Suppressor macrophage (primary cell): Measurements from ENCODE around the gene RALGPS2.
"Not testable (repeated sequence)": the region's sequence is repeated elsewhere in the genome, so short reads cannot be mapped to it uniquely, and the experiment has no call there.

Source experiments
- DNase-seq, 4 experiments: peaks; one replicate each; pipeline ENCODE4 v3.0.0-alpha.2; 2020 to 2022

The RALGPS2 gene

GRCh38 chr1:178781533-178782330 lies 56.7 kb downstream of the RALGPS2 start:
- DNase-seq = no peak

GRCh38 chr1:178784131-178784536 lies 59.1 kb downstream of the RALGPS2 start:
- DNase-seq = peak in 2 of 4 experiments; percentile 8 to 11

- DNase-seq = no peak
These were observed 67.3 kb downstream of the RALGPS2 start for GRCh38 chr1:178792394-178792793.

- peak in 2 of 4 experiments; percentile 1 to 7 for DNase-seq
These were observed 71.0 kb downstream of the RALGPS2 start for GRCh38 chr1:178796013-178796412.

- DNase-seq = no peak
These were observed 72.5 kb downstream of the RALGPS2 start for GRCh38 chr1:178797590-178797989.

- no peak for DNase-seq
These were observed 73.3 kb downstream of the RALGPS2 start for GRCh38 chr1:178798232-178798861.

GRCh38 chr1:178802873-178803272 lies 77.8 kb downstream of the RALGPS2 start:
- no peak for DNase-seq

- DNase-seq = no peak
These were observed 81.7 kb downstream of the RALGPS2 start for GRCh38 chr1:178806665-178807300.

- no peak for DNase-seq
These were observed 83.5 kb downstream of the RALGPS2 start for GRCh38 chr1:178808529-178808928.

GRCh38 chr1:178810585-178810984 lies 85.5 kb downstream of the RALGPS2 start:
- no peak for DNase-seq

- no peak for DNase-seq
These were observed 93.4 kb downstream of the RALGPS2 start for GRCh38 chr1:178818416-178818815.

- no peak for DNase-seq
These were observed 94.1 kb downstream of the RALGPS2 start for GRCh38 chr1:178819123-178819522.

- DNase-seq = no peak
These were observed 96.3 kb downstream of the RALGPS2 start for GRCh38 chr1:178821134-178821866.

GRCh38 chr1:178825167-178825566 lies 100.1 kb downstream of the RALGPS2 start:
- no peak for DNase-seq

GRCh38 chr1:178844436-178844835 lies 119.4 kb downstream of the RALGPS2 start:
- no peak for DNase-seq

- no peak for DNase-seq
These were observed 121.3 kb downstream of the RALGPS2 start for GRCh38 chr1:178846306-178846705.

- no peak for DNase-seq
These were observed 122.4 kb downstream of the RALGPS2 start for GRCh38 chr1:178847396-178847849.

GRCh38 chr1:178847919-178848318 lies 122.9 kb downstream of the RALGPS2 start:
- not testable (repeated sequence) for DNase-seq

GRCh38 chr1:178849918-178850317 lies 124.9 kb downstream of the RALGPS2 start:
- no peak for DNase-seq

GRCh38 chr1:178857126-178857525 lies 132.1 kb downstream of the RALGPS2 start:
- no peak for DNase-seq

GRCh38 chr1:178862416-178862815 lies 137.4 kb downstream of the RALGPS2 start:
- DNase-seq = no peak

- no peak for DNase-seq
These were observed 137.8 kb downstream of the RALGPS2 start for GRCh38 chr1:178862864-178863263.

- DNase-seq = no peak
These were observed 139.3 kb downstream of the RALGPS2 start for GRCh38 chr1:178864326-178864725.
